ENCODE results near the gene RPS8.
"Not testable (repeated sequence)": the region's sequence is repeated elsewhere in the genome, so short reads cannot be mapped to it uniquely, and the experiment has no call there.

RPS8 gene

GRCh38 chr1:44792736-44793502, 17.6 kb downstream of the RPS8 start:
- 92% methylated on average over 9 of the region's 9 CpGs for WGBS
- Histone ChIP-seq H3K9ac (ENCODE audit: low read depth, low read length) (no peak overlapping the region), H3K9me3 (ENCODE audit: insufficient read depth, low read depth, low read length) (no peaks in the 10 kb centered on the region), H3K4me1 (ENCODE audit: insufficient read depth, low read length) (peaks cover 10% of the 10 kb centered on the region), H3K27me3 (ENCODE audit: insufficient read depth, low read length) (no peaks in the 10 kb centered on the region), H3K36me3 (ENCODE audit: insufficient read depth, low read length) (no peaks in the 10 kb centered on the region), H3K27ac (ENCODE audit: low read depth, low read length) (0 out of 2 replicates have a peak overlapping the region, but pooled peaks have one; percentile 8), H3K4me3 (ENCODE audit: low read length) (no peak overlapping the region)

- H3K4me3 ChIP-seq (ENCODE audit: low read length); H3K36me3 ChIP-seq (ENCODE audit: insufficient read depth, low read length); H3K9me3 ChIP-seq (ENCODE audit: insufficient read depth, low read depth, low read length); H3K9ac ChIP-seq (ENCODE audit: low read depth, low read length); H3K27me3 ChIP-seq (ENCODE audit: insufficient read depth, low read length); H3K4me1 ChIP-seq (ENCODE audit: insufficient read depth, low read length); H3K27ac ChIP-seq (ENCODE audit: low read depth, low read length): not testable (repeated sequence)
- 92% methylated on average over 7 of the region's 8 CpGs for WGBS
Observed at GRCh38 chr1:44797886-44798285, 22.5 kb downstream of the RPS8 start.

- 90% methylated on average over 10 of the region's 10 CpGs for WGBS
- Histone ChIP-seq H3K27ac (ENCODE audit: low read depth, low read length) (no peak overlapping the region), H3K4me3 (ENCODE audit: low read length) (no peak overlapping the region), H3K27me3 (ENCODE audit: insufficient read depth, low read length) (0 out of 2 replicates have a peak, but pooled peaks cover 5% of the 10 kb centered on the region), H3K9ac (ENCODE audit: low read depth, low read length) (no peak overlapping the region), H3K9me3 (ENCODE audit: insufficient read depth, low read depth, low read length) (no peaks in the 10 kb centered on the region), H3K4me1 (ENCODE audit: insufficient read depth, low read length) (no peaks in the 10 kb centered on the region), H3K36me3 (ENCODE audit: insufficient read depth, low read length) (peaks cover 11% of the 10 kb centered on the region)
Observed at GRCh38 chr1:44798481-44799365, 23.4 kb downstream of the RPS8 start.

GRCh38 chr1:44799770-44800584, 24.6 kb downstream of the RPS8 start, which contains the start of gene PLK3:
TSS of gene PLK3 (plus strand) at chr1:44800377. CDS start at chr1:44800464, 87 bp downstream.
- peak within 1 kb of the TSS; percentile 88 for H3K9ac ChIP-seq (ENCODE audit: low read depth, low read length)
- WGBS = under 1% methylated on average over 79 of the region's 79 CpGs
- no peaks in the 10 kb centered on the region for H3K4me1 ChIP-seq (ENCODE audit: insufficient read depth, low read length)
- H3K27ac ChIP-seq (ENCODE audit: low read depth, low read length) = peak within 1 kb of the TSS; percentile 98
- H3K36me3 ChIP-seq (ENCODE audit: insufficient read depth, low read length) = peaks cover 21% of the 10 kb centered on the region
- H3K4me3 ChIP-seq (ENCODE audit: low read length) = peak within 1 kb of the TSS; percentile 62
- H3K9me3 ChIP-seq (ENCODE audit: insufficient read depth, low read depth, low read length) = no peaks in the 10 kb centered on the region
- 0 out of 2 replicates have a peak, but pooled peaks cover 5% of the 10 kb centered on the region for H3K27me3 ChIP-seq (ENCODE audit: insufficient read depth, low read length)

- WGBS = 80% methylated on average over 13 of the region's 13 CpGs
- 0 out of 2 replicates have a peak, but pooled peaks cover 5% of the 10 kb centered on the region for H3K27me3 ChIP-seq (ENCODE audit: insufficient read depth, low read length)
- no peak overlapping the region for H3K27ac ChIP-seq (ENCODE audit: low read depth, low read length)
- no peak overlapping the region for H3K9ac ChIP-seq (ENCODE audit: low read depth, low read length)
- H3K4me1 ChIP-seq (ENCODE audit: insufficient read depth, low read length) = peaks cover 1% of the 10 kb centered on the region; the same call in 1 of the 2 replicates
- no peak overlapping the region; the same call in 1 of the 2 replicates for H3K4me3 ChIP-seq (ENCODE audit: low read length)
- no peaks in the 10 kb centered on the region for H3K9me3 ChIP-seq (ENCODE audit: insufficient read depth, low read depth, low read length)
- peaks cover 29% of the 10 kb centered on the region for H3K36me3 ChIP-seq (ENCODE audit: insufficient read depth, low read length)
Observed at GRCh38 chr1:44801491-44802305, 26.4 kb downstream of the RPS8 start.

GRCh38 chr1:44802306-44803061, 27.1 kb downstream of the RPS8 start:
- H3K9ac ChIP-seq (ENCODE audit: low read depth, low read length) = no peak overlapping the region
- H3K4me1 ChIP-seq (ENCODE audit: insufficient read depth, low read length) = peaks cover 9% of the 10 kb centered on the region
- peaks cover 29% of the 10 kb centered on the region for H3K36me3 ChIP-seq (ENCODE audit: insufficient read depth, low read length)
- H3K27ac ChIP-seq (ENCODE audit: low read depth, low read length) = no peak overlapping the region
- 80% methylated on average over 13 of the region's 13 CpGs for WGBS
- H3K4me3 ChIP-seq (ENCODE audit: low read length) = no peak overlapping the region; the same call in 1 of the 2 replicates
- 0 out of 2 replicates have a peak, but pooled peaks cover 5% of the 10 kb centered on the region for H3K27me3 ChIP-seq (ENCODE audit: insufficient read depth, low read length)
- no peaks in the 10 kb centered on the region for H3K9me3 ChIP-seq (ENCODE audit: insufficient read depth, low read depth, low read length)

GRCh38 chr1:44803062-44803311, 27.6 kb downstream of the RPS8 start:
- H3K4me1 ChIP-seq (ENCODE audit: insufficient read depth, low read length) = peaks cover 14% of the 10 kb centered on the region
- H3K9ac ChIP-seq (ENCODE audit: low read depth, low read length) = no peak overlapping the region

GRCh38 chr1:44803312-44804095, 28.2 kb downstream of the RPS8 start:
- 93% methylated on average over 13 of the region's 13 CpGs for WGBS
- H3K9ac ChIP-seq (ENCODE audit: low read depth, low read length) = no peak overlapping the region
- peaks cover 29% of the 10 kb centered on the region for H3K36me3 ChIP-seq (ENCODE audit: insufficient read depth, low read length)
- H3K4me3 ChIP-seq (ENCODE audit: low read length) = no peak overlapping the region
- no peak overlapping the region for H3K27ac ChIP-seq (ENCODE audit: low read depth, low read length)
- H3K4me1 ChIP-seq (ENCODE audit: insufficient read depth, low read length) = peaks cover 18% of the 10 kb centered on the region
- 0 out of 2 replicates have a peak, but pooled peaks cover 5% of the 10 kb centered on the region for H3K27me3 ChIP-seq (ENCODE audit: insufficient read depth, low read length)
- H3K9me3 ChIP-seq (ENCODE audit: insufficient read depth, low read depth, low read length) = no peaks in the 10 kb centered on the region

More at GRCh38 chr1:44803062-44803311, 27.6 kb downstream of the RPS8 start:
- H3K27me3 ChIP-seq (ENCODE audit: insufficient read depth, low read length) = 0 out of 2 replicates have a peak, but pooled peaks cover 5% of the 10 kb centered on the region
- H3K36me3 ChIP-seq (ENCODE audit: insufficient read depth, low read length) = peaks cover 29% of the 10 kb centered on the region
- no peak overlapping the region for H3K27ac ChIP-seq (ENCODE audit: low read depth, low read length)
- 99% methylated on average over 9 of the region's 9 CpGs for WGBS
- H3K4me3 ChIP-seq (ENCODE audit: low read length) = no peak overlapping the region
- H3K9me3 ChIP-seq (ENCODE audit: insufficient read depth, low read depth, low read length) = no peaks in the 10 kb centered on the region

- H3K4me3 ChIP-seq (ENCODE audit: low read length) = no peak overlapping the region
- 95% methylated on average over 20 of the region's 20 CpGs for WGBS
- H3K36me3 ChIP-seq (ENCODE audit: insufficient read depth, low read length) = peaks cover 29% of the 10 kb centered on the region
- no peaks in the 10 kb centered on the region for H3K9me3 ChIP-seq (ENCODE audit: insufficient read depth, low read depth, low read length)
- peak overlapping the region; percentile 29; the same call in 1 of the 2 replicates for H3K27ac ChIP-seq (ENCODE audit: low read depth, low read length)
- 0 out of 2 replicates have a peak, but pooled peaks cover 5% of the 10 kb centered on the region for H3K27me3 ChIP-seq (ENCODE audit: insufficient read depth, low read length)
- H3K4me1 ChIP-seq (ENCODE audit: insufficient read depth, low read length) = peaks cover 30% of the 10 kb centered on the region
- H3K9ac ChIP-seq (ENCODE audit: low read depth, low read length) = no peak overlapping the region
Observed at GRCh38 chr1:44805311-44806024, 30.1 kb downstream of the RPS8 start.

All from HUES64 (cell line).